Measurements from ENCODE around the gene CASP2.

CASP2 gene

GRCh38 chr7:143244321-143244720 lies 43.8 kb upstream of the CASP2 start:
- H3K4me3 ChIP-seq (ENCODE audit: low read depth, low read length), result no peak overlapping the region
- TF ChIP-seq CTCF (IDR thresholded peaks at IDR 0.05; ENCODE audit: insufficient read depth, low read depth, low read length, missing control alignments), result no peak
- DNase-seq (ENCODE audit: low read depth), result no peak

- no peak overlapping the region for H3K4me3 ChIP-seq (ENCODE audit: low read depth, low read length)
- TF ChIP-seq CTCF (IDR thresholded peaks at IDR 0.05; ENCODE audit: insufficient read depth, low read depth, low read length, missing control alignments), result no peak
- DNase-seq (ENCODE audit: low read depth), result no peak
Measured at GRCh38 chr7:143245123-143245522, 43.0 kb upstream of the CASP2 start.

- no peak overlapping the region for H3K4me3 ChIP-seq (ENCODE audit: low read depth, low read length)
- TF ChIP-seq CTCF (IDR thresholded peaks at IDR 0.05; ENCODE audit: insufficient read depth, low read depth, low read length, missing control alignments), result no peak
- no peak for DNase-seq (ENCODE audit: low read depth)
Measured at GRCh38 chr7:143247372-143247771, 40.8 kb upstream of the CASP2 start.

- DNase-seq (ENCODE audit: low read depth), result no peak
- no peak overlapping the region for H3K4me3 ChIP-seq (ENCODE audit: low read depth, low read length)
- no peak for TF ChIP-seq CTCF (IDR thresholded peaks at IDR 0.05; ENCODE audit: insufficient read depth, low read depth, low read length, missing control alignments)
Measured at GRCh38 chr7:143248761-143249354, 39.3 kb upstream of the CASP2 start.

- no peak for TF ChIP-seq CTCF (IDR thresholded peaks at IDR 0.05; ENCODE audit: insufficient read depth, low read depth, low read length, missing control alignments)
- no peak overlapping the region for H3K4me3 ChIP-seq (ENCODE audit: low read depth, low read length)
- DNase-seq (ENCODE audit: low read depth), result no peak
Measured at GRCh38 chr7:143250199-143250598, 38.0 kb upstream of the CASP2 start.

GRCh38 chr7:143250822-143251221 lies 37.3 kb upstream of the CASP2 start:
- DNase-seq (ENCODE audit: low read depth), result no peak
- no peak overlapping the region for H3K4me3 ChIP-seq (ENCODE audit: low read depth, low read length)
- TF ChIP-seq CTCF (IDR thresholded peaks at IDR 0.05; ENCODE audit: insufficient read depth, low read depth, low read length, missing control alignments), result no peak

GRCh38 chr7:143252006-143252405 lies 36.1 kb upstream of the CASP2 start:
- no peak for DNase-seq (ENCODE audit: low read depth)
- H3K4me3 ChIP-seq (ENCODE audit: low read depth, low read length), result no peak overlapping the region
- TF ChIP-seq CTCF (IDR thresholded peaks at IDR 0.05; ENCODE audit: insufficient read depth, low read depth, low read length, missing control alignments), result no peak

All from GM12865 (cell line).